Uterus (tissue), 4 donors: ENCODE measurements around the gene SCAPER. TPM values are rescaled to one million over a fixed set of nuclear protein-coding genes. Genes with fewer than 3 reads are reported as not detected.

Source experiments
- DNase-seq, 2 donors: peaks; one replicate each; pipeline ENCODE4 v3.0.0-alpha.2; 2019 to 2020
- H3K27ac ChIP-seq, 2 donors: fragments of 200-600 bp; sonication (generic); 1 replicate in 1 of 2; 2 replicates in 1 of 2; pipeline ENCODE4 v1.5.1; 2016 to 2018
- H3K27me3 ChIP-seq, 2 donors: fragments of 200-600 bp; sonication (generic); one replicate each; pipeline ENCODE4 v1.5.1; 2018 to 2019; ENCODE audit warnings: control low read depth in 1 of 2
- H3K36me3 ChIP-seq, 2 donors: fragments of 200-600 bp; sonication (generic); one replicate each; pipeline ENCODE4 v1.5.1; 2019; ENCODE audit warnings: control low read depth in 1 of 2
- H3K4me1 ChIP-seq, 2 donors: fragments of 200-600 bp; sonication (generic); one replicate each; pipeline ENCODE4 v1.5.1; 2018 to 2019; ENCODE audit warnings: control low read depth in 1 of 2
- H3K4me3 ChIP-seq, 2 donors: fragments of 200-600 bp; sonication (generic); 1 replicate in 1 of 2; 2 replicates in 1 of 2; pipeline ENCODE4 v1.5.1; 2018 to 2019; ENCODE audit warnings: mild to moderate bottlenecking in 1 of 2
- H3K9me3 ChIP-seq, 2 donors: fragments of 200-600 bp; sonication (generic); one replicate each; pipeline ENCODE4 v1.5.1; 2019; ENCODE audit warnings: control low read depth in 1 of 2
- POLR2A ChIP-seq, 2 donors: fragments of 450-650 bp; IDR thresholded peaks; one replicate each; pipeline ENCODE4 v1.6.1; 2016; ENCODE audit warnings: antibody characterized with exemption in 2 of 2, mild to moderate bottlenecking in 1 of 2, moderate library complexity in 1 of 2
- intact Hi-C: fragments of 100-400 bp; cut with DNase I; formaldehyde crosslinking; loops from one replicate; pipeline ENCODE4 v1.15.1; 2023; ENCODE audit warnings: low total_unique reads
- total RNA-seq, 4 donors: library from RNA; depleted of rRNA in 3 of 4; stranded (reverse); fragments of >200 nt in 3 of 4; gene quantifications; one replicate each; pipeline versions ENCODE4 v1.1.0 to v1.2.4, GENCODE V29; 2014 to 2023
- TF ChIP-seq, protein P1 (sequence below), 4 experiments: fragments of 200-600 bp in 2 of 4; fragments of 450-650 bp in 2 of 4; sonication (generic) in 2 of 4; IDR thresholded peaks; one replicate each; pipeline ENCODE4 v1.5.1; 2016 to 2019; ENCODE audit warnings: antibody characterized with exemption in 4 of 4, mild to moderate bottlenecking in 2 of 4, moderate library complexity in 1 of 4
- donor health status: DM: yes; HTN: yes; CAD: no.

The SCAPER gene
- total RNA-seq, 4 donors from 2014 or later: 10.6 to 74.2 (median 32.9) TPM

GRCh38 chr15:76773234-76773633, 131.9 kb downstream of the SCAPER start:
- no peak for TF ChIP-seq POLR2A (IDR thresholded peaks at IDR 0.05)
- TF ChIP-seq, protein P1, sequence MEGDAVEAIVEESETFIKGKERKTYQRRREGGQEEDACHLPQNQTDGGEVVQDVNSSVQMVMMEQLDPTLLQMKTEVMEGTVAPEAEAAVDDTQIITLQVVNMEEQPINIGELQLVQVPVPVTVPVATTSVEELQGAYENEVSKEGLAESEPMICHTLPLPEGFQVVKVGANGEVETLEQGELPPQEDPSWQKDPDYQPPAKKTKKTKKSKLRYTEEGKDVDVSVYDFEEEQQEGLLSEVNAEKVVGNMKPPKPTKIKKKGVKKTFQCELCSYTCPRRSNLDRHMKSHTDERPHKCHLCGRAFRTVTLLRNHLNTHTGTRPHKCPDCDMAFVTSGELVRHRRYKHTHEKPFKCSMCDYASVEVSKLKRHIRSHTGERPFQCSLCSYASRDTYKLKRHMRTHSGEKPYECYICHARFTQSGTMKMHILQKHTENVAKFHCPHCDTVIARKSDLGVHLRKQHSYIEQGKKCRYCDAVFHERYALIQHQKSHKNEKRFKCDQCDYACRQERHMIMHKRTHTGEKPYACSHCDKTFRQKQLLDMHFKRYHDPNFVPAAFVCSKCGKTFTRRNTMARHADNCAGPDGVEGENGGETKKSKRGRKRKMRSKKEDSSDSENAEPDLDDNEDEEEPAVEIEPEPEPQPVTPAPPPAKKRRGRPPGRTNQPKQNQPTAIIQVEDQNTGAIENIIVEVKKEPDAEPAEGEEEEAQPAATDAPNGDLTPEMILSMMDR (IDR thresholded peaks at IDR 0.05): no peak
- H3K4me3 ChIP-seq: no peak overlapping the region
- intact Hi-C loops: no loop called here
- DNase-seq: no peak
- H3K27me3 ChIP-seq: no peaks in the 10 kb centered on the region
- H3K27ac ChIP-seq: no peak overlapping the region
- no peaks in the 10 kb centered on the region for H3K4me1 ChIP-seq
- H3K36me3 ChIP-seq: no peaks in the 10 kb centered on the region
- H3K9me3 ChIP-seq: no peaks in the 10 kb centered on the region

- H3K27ac ChIP-seq: no peak overlapping the region
- TF ChIP-seq POLR2A (IDR thresholded peaks at IDR 0.05): no peak
- TF ChIP-seq, protein P1 (IDR thresholded peaks at IDR 0.05): no peak
- no peak overlapping the region for H3K4me3 ChIP-seq
- H3K9me3 ChIP-seq: no peaks in the 10 kb centered on the region
- intact Hi-C loops: no loop called here
- no peaks in the 10 kb centered on the region for H3K36me3 ChIP-seq
- no peaks in the 10 kb centered on the region for H3K4me1 ChIP-seq
- no peak for DNase-seq
- no peaks in the 10 kb centered on the region for H3K27me3 ChIP-seq
Observed at GRCh38 chr15:76772776-76773175, 132.4 kb downstream of the SCAPER start.

GRCh38 chr15:76764004-76764403, 141.1 kb downstream of the SCAPER start:
- intact Hi-C loops: no loop called here
- TF ChIP-seq, protein P1 (IDR thresholded peaks at IDR 0.05): no peak
- TF ChIP-seq POLR2A (IDR thresholded peaks at IDR 0.05): no peak
- DNase-seq: no peak
- Histone ChIP-seq H3K27ac (no peak overlapping the region), H3K36me3 (no peaks in the 10 kb centered on the region), H3K9me3 (no peaks in the 10 kb centered on the region), H3K4me1 (no peaks in the 10 kb centered on the region), H3K27me3 (no peaks in the 10 kb centered on the region), H3K4me3 (no peak overlapping the region)

GRCh38 chr15:76763554-76763953, 141.6 kb downstream of the SCAPER start:
- intact Hi-C loops: no loop called here
- H3K9me3 ChIP-seq: no peaks in the 10 kb centered on the region
- H3K4me3 ChIP-seq: no peak overlapping the region
- no peaks in the 10 kb centered on the region for H3K27me3 ChIP-seq
- no peak overlapping the region for H3K27ac ChIP-seq
- no peaks in the 10 kb centered on the region for H3K36me3 ChIP-seq
- TF ChIP-seq, protein P1 (IDR thresholded peaks at IDR 0.05): no peak
- TF ChIP-seq POLR2A (IDR thresholded peaks at IDR 0.05): no peak
- no peak for DNase-seq
- H3K4me1 ChIP-seq: no peaks in the 10 kb centered on the region

DNA sequence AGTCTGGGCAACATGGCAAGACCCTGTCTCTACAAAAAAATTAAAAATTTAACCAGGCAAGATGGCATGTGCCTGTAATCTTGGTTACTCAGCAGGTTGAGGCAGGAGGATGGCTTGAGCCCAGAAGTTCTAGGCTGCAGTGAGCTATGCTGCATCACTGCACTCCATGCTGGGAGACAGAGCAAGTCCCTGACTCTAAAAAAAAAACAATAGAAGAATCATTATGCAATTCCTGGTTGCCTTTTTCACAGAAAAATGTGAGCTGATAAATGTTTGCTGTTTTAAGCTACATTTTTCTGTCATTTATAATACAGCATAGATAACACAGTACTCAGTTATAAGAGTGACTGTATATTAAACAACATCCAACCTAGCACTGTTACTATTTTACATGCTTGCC, 148.8 kb downstream of the SCAPER start:
- TF ChIP-seq, protein P1 (IDR thresholded peaks at IDR 0.05): no peak
- TF ChIP-seq POLR2A (IDR thresholded peaks at IDR 0.05): no peak
- no peaks in the 10 kb centered on the region for H3K36me3 ChIP-seq

More for the DNA sequence above, 148.8 kb downstream of the SCAPER start:
- H3K27ac ChIP-seq: no peak overlapping the region
- no peaks in the 10 kb centered on the region for H3K27me3 ChIP-seq
- no peak for DNase-seq
- intact Hi-C loops: no loop called here
- no peaks in the 10 kb centered on the region for H3K9me3 ChIP-seq
- no peak overlapping the region for H3K4me3 ChIP-seq
- H3K4me1 ChIP-seq: no peaks in the 10 kb centered on the region
